Measurements from ENCODE around the gene PIK3C2B. TPM values are rescaled to one million over a fixed set of nuclear protein-coding genes. Genes with fewer than 3 reads are reported as not detected.

PIK3C2B gene
- total RNA-seq, 1 experiment from 2014 or later: 17.4 TPM

GRCh38 chr1:204513117-204513716, 18.6 kb upstream of the PIK3C2B start:
- Histone ChIP-seq H3K4me3 (replicated peaks in 1 of 2; ENCODE audit: low read depth in 1 of 2, low read length in 2 of 2) (no peak overlapping the region), H3K36me3 (ENCODE audit: control insufficient read depth in 1 of 2, insufficient read depth in 2 of 2, low read length in 2 of 2) (peaks cover 0 to 6% of the 10 kb centered on the region in 2 experiments; a peak in 1 of 4 replicates), H4K20me1 (ENCODE audit: insufficient read depth) (no peaks in the 10 kb centered on the region), H3K4me1 (ENCODE audit: control insufficient read depth in 1 of 2, insufficient read depth in 2 of 2, low read length in 2 of 2) (peaks cover 36% of the 10 kb centered on the region in 2 experiments), H3K9ac (ENCODE audit: low read length) (no peak overlapping the region), H3K27me3 (ENCODE audit: insufficient read depth, low read length) (no peaks in the 10 kb centered on the region), H3K4me2 (ENCODE audit: low read length) (no peak overlapping the region), H3K9me2 (ENCODE audit: insufficient read depth) (no peaks in the 10 kb centered on the region), H2AFZ (ENCODE audit: low read depth, low read length, poor library complexity, severe bottlenecking) (no peak overlapping the region), H3K9me3 (ENCODE audit: control insufficient read depth in 1 of 2, insufficient read depth in 1 of 2, low read depth in 1 of 2, low read length in 2 of 2) (no peaks in the 10 kb centered on the region), H3K79me2 (ENCODE audit: insufficient read depth, low read length) (peaks cover 20% of the 10 kb centered on the region), H3K27ac (ENCODE audit: low read depth, low read length) (no peak overlapping the region)
- no peak for TF ChIP-seq EZH2phosphoT487 (IDR thresholded peaks at IDR 0.05; ENCODE audit: borderline replicate concordance)
- no peak for TF ChIP-seq CBX3 (IDR thresholded peaks at IDR 0.05; ENCODE audit: low read depth)
- TF ChIP-seq ZNF274 (IDR thresholded peaks at IDR 0.05; ENCODE audit: low read depth, low read length): no peak
- no peak for TF ChIP-seq TCF7L2 (IDR thresholded peaks at IDR 0.05; ENCODE audit: borderline replicate concordance, extremely low read depth, insufficient read depth, insufficient read length)
- DNase-seq (ENCODE audit: low read depth, low spot score) (no peak), ATAC-seq (no peak)
- POLR2A ChIA-PET: no interaction called here
- CTCF ChIA-PET: no interaction called here
- no TSS peak for BruUV-seq (replicated peaks)
- RAD21 ChIA-PET (ENCODE audit: low non-redundant PET in 1 of 2, low total read pairs in 2 of 2, uncharacterized antibody in 2 of 2, unreplicated experiment in 2 of 2): no interaction called here
- intact Hi-C loops (cut with micrococcal nuclease): no loop called here

GRCh38 chr1:204511366-204511765, 16.8 kb upstream of the PIK3C2B start:
- Histone ChIP-seq H3K4me1 (ENCODE audit: control insufficient read depth in 1 of 2, insufficient read depth in 2 of 2, low read length in 2 of 2) (peaks cover 38 to 45% of the 10 kb centered on the region in 2 experiments), H3K4me3 (replicated peaks in 1 of 2; ENCODE audit: low read depth in 1 of 2, low read length in 2 of 2) (no peak overlapping the region), H3K9ac (ENCODE audit: low read length) (no peak overlapping the region), H2AFZ (ENCODE audit: low read depth, low read length, poor library complexity, severe bottlenecking) (no peak overlapping the region), H3K4me2 (ENCODE audit: low read length) (no peak overlapping the region), H3K27ac (ENCODE audit: low read depth, low read length) (no peak overlapping the region), H3K9me2 (ENCODE audit: insufficient read depth) (no peaks in the 10 kb centered on the region), H3K79me2 (ENCODE audit: insufficient read depth, low read length) (peaks cover 2% of the 10 kb centered on the region; the same call in 1 of the 2 replicates), H3K9me3 (ENCODE audit: control insufficient read depth in 1 of 2, insufficient read depth in 1 of 2, low read depth in 1 of 2, low read length in 2 of 2) (no peaks in the 10 kb centered on the region), H4K20me1 (ENCODE audit: insufficient read depth) (no peaks in the 10 kb centered on the region), H3K36me3 (ENCODE audit: control insufficient read depth in 1 of 2, insufficient read depth in 2 of 2, low read length in 2 of 2) (no peaks in the 10 kb centered on the region), H3K27me3 (ENCODE audit: insufficient read depth, low read length) (no peaks in the 10 kb centered on the region)
- intact Hi-C loops (cut with micrococcal nuclease): no loop called here
- POLR2A ChIA-PET: no interaction called here
- BruUV-seq (replicated peaks): no TSS peak
- CTCF ChIA-PET: no interaction called here
- DNase-seq (ENCODE audit: low read depth, low spot score) (no peak), ATAC-seq (no peak)
- TF ChIP-seq YY1 (IDR thresholded peaks at IDR 0.05; ENCODE audit: extremely low read depth, insufficient replicate concordance, low read depth, low read length): no peak
- TF ChIP-seq ATF3 (IDR thresholded peaks at IDR 0.05): no peak
- no peak for TF ChIP-seq EZH2phosphoT487 (IDR thresholded peaks at IDR 0.05; ENCODE audit: borderline replicate concordance)
- no peak for TF ChIP-seq POLR2AphosphoS5 (IDR thresholded peaks at IDR 0.05; ENCODE audit: low read depth, low read length)
- no peak for TF ChIP-seq FOSL1 (IDR thresholded peaks at IDR 0.05; ENCODE audit: low read depth)
- no peak for TF ChIP-seq SP1 (IDR thresholded peaks at IDR 0.05; ENCODE audit: low read depth)
- no peak for TF ChIP-seq ZNF274 (IDR thresholded peaks at IDR 0.05; ENCODE audit: low read depth, low read length)
- TF ChIP-seq SRF (IDR thresholded peaks at IDR 0.05; ENCODE audit: low read depth): no peak
- RAD21 ChIA-PET (ENCODE audit: low non-redundant PET in 1 of 2, low total read pairs in 2 of 2, uncharacterized antibody in 2 of 2, unreplicated experiment in 2 of 2): no interaction called here
